22Rv1 (cell line): ENCODE measurements around the gene RBMS3.

Experiments
- CTCF ChIP-seq: fragments of 450-650 bp; IDR thresholded peaks from 2 replicates; pipeline ENCODE4 v1.5.1; 2017; ENCODE audit warnings: mild to moderate bottlenecking
- ZFX ChIP-seq: fragments of 450-650 bp; IDR thresholded peaks from 2 replicates; pipeline ENCODE4 v1.6.1; 2017; ENCODE audit warnings: antibody characterized with exemption, borderline replicate concordance

- TF ChIP-seq CTCF (no peak), ZFX (no peak)
These were observed 66.0 kb downstream of the RBMS3 start for GRCh38 chr3:29346828-29347227.
